ENCODE measurements around the gene DNASE2.

Gene DNASE2

DNA sequence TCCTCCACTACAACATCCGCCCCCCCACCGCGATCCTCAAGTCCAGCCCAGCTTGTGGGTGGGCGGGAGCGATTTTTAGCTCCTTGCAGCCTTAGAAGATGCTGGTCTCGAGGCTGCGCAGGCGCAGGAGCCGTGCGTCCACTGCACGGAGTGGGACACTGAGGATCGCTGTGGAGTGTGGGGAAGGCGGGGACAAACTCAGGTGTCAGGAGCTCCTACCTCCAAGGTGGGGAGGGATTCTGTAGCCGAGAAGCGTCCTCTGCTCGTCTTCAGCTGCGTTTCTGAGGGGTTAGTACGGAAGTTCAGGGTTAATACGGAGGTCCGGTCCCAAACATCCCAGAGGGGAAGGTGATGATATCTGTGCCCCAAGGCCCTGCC, 46.7 kb downstream of the DNASE2 start, which contains the start of gene RTBDN:
Gene RTBDN, minus strand, starts transcription at position 14 of the 378 bp plus-strand sequence. CDS start 4,600 bp downstream, outside the sequence.
- no peak for DNase-seq (ENCODE audit: low spot score)

DNA sequence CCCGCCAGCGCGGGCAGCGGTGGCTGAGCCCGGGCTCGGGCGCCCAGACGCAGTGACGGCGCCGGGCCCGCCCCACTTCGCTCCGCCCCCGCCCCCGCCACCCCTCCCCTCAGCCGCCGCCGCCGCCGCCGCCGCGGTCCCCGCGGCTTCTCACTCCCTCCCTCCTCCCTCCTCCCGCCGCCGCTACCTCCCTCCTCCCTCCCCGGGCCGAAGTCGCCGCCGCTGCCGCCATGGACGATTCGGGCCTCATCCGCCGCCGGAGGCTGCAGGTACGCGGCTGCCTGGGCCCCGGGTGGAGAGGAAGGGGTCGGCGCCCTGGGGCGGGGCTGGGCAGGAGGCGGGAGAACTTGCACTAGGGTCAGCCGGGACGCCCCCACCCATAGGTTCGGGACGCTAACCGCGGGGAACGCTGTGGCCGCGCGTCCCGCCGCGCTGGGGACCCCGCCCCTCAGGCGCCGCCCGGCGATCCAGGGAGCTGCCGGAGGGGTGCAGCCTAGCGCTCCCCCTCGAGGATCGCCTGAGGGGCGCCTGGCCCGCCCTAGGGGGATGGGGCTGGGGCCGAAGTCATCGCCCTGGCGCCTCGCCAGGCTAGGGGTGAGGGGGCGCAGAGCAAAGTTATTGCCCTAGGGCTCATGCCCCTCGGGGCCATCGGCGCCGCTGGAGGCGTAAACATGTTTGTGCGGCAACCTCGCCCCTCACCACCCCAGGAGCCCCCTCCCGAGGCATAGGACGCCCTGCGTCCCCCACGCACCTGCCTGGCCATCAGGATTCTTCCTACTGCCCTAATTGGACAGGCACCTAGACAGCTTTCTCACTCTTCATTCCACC, 47.3 kb downstream of the DNASE2 start:
- DNase-seq (ENCODE audit: low spot score) = peak; percentile 38

DNA sequence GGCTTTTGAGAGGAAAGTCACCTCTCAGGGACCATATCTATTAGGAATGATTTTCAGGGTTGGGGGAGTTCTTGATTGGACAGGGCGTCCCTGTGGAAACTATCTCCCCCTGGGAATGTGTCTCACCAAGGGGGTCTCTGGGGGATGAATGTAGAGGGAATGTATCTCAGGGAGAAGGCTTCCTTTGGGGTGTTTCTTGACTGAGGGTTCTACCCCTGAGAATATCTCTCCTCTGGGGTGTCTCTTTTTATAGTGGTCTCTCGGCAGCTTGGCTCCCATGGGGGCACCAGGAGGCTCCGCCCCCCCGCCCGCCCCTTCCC, 47.9 kb downstream of the DNASE2 start:
- no peak for DNase-seq (ENCODE audit: low spot score)

DNA sequence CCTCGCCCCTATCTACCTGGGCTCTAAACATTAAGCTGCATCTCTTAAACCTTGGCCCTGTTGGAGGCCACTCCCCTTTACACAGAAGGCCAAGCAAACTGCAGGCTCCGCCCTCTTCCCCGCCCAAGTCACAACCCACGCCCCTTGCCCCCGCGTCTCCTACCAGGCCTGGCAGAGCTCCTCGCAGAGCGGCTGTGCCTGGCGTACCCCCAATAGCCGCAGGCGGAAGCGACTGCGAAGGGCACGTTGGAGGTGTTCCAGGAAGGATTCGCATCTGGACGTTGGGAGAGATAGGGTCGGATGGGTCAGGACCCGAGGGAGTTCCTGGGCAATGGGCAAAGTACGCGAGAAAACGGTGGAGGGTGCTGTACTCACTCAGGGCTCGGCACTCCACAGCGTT, 52.8 kb downstream of the DNASE2 start:
- peak; percentile 55 for DNase-seq (ENCODE audit: low spot score)

DNA sequence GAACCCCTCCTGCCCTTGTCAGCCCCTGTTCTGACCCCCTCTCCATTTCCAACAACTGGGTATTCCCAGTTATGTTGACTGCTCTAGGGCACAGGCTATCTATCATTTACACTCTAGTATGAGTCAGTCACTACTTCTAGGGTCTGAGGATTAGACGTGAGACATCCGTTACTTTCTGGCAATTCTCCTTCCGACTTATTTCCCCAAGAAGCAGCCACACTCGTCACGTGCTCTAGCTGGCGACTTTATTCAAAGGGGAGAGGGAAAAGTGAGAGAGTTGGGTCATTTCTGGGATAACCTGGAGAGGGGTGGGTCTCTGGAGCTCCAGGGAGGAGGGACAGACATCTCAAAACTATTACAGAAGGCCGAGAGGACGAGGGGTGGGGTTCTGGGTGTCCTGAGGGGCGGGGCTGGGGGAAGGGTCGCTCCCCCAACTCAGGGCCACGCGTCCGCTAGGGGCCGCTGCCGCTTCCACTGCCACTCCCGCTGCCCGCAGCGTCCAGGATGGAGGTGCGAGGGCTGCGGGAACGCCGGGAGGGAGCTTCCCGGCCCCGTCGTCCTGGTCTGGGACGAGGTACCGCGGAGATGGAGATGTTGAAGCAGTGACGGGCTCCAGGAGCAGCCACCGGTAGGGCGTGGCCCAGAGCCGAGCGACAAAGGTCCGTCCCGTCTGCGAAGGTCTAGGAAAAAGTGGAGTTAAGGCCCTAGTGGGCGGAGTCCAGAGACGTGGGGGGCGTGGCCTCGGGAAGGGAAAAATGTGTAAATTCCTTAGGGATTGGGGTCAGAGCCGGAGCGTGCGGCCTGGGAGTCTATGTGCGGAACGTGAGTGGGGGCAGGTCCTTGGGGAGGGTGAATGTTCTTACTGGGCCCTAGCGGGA, 55.8 kb downstream of the DNASE2 start:
- peak; percentile 10 for DNase-seq (ENCODE audit: low spot score)
